C4-2B (cell line): Measurements from ENCODE around the gene ISOC1.

Experiments
- H3K27ac ChIP-seq: fragments of 450-650 bp; 2 replicates; pipeline ENCODE4 v1.5.1; 2017
- ZFX ChIP-seq: fragments of 450-650 bp; IDR thresholded peaks from 2 replicates; pipeline ENCODE4 v1.6.1; 2017
- TF ChIP-seq, protein P1 (sequence below): fragments of 450-650 bp; conservative IDR thresholded peaks from 2 replicates; pipeline ENCODE4 v1.5.1; 2017; ENCODE audit warnings: mild to moderate bottlenecking

ISOC1 gene

DNA sequence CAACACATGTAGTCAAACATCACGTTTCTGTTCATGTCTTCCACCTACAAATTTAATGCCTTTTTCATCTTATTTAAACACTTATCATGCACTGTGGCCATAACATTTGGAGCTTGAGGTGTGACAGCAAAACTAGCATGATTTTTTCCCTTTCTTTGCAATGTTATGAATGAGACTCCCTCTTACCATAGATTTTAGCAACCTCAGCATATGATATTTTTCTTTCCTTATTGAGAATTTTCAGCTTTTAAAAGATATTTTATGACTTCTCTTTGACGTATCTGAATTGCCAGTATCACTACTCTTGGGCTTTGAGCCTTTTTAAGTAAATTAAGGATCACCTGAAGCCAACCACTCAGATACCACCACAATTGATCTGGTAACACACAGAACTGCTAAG is 32.7 kb upstream of the ISOC1 start:
- H3K27ac ChIP-seq, result no peak overlapping the region
- TF ChIP-seq, protein P1, sequence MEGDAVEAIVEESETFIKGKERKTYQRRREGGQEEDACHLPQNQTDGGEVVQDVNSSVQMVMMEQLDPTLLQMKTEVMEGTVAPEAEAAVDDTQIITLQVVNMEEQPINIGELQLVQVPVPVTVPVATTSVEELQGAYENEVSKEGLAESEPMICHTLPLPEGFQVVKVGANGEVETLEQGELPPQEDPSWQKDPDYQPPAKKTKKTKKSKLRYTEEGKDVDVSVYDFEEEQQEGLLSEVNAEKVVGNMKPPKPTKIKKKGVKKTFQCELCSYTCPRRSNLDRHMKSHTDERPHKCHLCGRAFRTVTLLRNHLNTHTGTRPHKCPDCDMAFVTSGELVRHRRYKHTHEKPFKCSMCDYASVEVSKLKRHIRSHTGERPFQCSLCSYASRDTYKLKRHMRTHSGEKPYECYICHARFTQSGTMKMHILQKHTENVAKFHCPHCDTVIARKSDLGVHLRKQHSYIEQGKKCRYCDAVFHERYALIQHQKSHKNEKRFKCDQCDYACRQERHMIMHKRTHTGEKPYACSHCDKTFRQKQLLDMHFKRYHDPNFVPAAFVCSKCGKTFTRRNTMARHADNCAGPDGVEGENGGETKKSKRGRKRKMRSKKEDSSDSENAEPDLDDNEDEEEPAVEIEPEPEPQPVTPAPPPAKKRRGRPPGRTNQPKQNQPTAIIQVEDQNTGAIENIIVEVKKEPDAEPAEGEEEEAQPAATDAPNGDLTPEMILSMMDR, result no peak
- TF ChIP-seq ZFX, result no peak

GRCh38 chr5:129063483-129064113 is 31.0 kb upstream of the ISOC1 start:
- no peak for TF ChIP-seq ZFX
- TF ChIP-seq, protein P1, result no peak
- no peak overlapping the region for H3K27ac ChIP-seq

DNA sequence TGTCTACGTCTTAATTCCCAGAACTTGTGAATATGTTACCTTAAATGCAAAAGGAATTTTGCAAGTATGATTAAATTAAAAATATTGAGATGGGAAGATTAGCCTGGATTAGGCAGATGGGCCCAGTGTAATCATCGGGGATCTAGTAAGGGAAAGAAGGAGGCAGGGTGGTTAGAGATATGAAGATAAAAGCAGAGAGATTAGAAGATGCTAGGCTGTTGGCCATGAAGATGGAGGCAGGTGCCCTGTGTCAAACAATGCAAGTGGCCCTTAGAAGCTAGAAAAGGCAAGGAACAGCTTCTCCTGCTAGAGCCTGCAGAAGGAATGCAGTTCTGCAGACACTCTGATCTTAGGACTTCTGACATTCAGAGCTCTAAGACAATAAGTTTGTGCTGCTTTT is 28.8 kb upstream of the ISOC1 start:
- TF ChIP-seq ZFX, result no peak
- TF ChIP-seq, protein P1, result no peak
- H3K27ac ChIP-seq, result no peak overlapping the region

- TF ChIP-seq, protein P1, result no peak
- TF ChIP-seq ZFX, result no peak
- no peak overlapping the region for H3K27ac ChIP-seq
Measured at GRCh38 chr5:129067745-129068144, 26.8 kb upstream of the ISOC1 start.

GRCh38 chr5:129069292-129069691 is 25.3 kb upstream of the ISOC1 start:
- TF ChIP-seq, protein P1, result no peak
- TF ChIP-seq ZFX, result no peak
- H3K27ac ChIP-seq, result no peak overlapping the region

GRCh38 chr5:129073111-129073510 is 21.4 kb upstream of the ISOC1 start:
- no peak overlapping the region for H3K27ac ChIP-seq
- TF ChIP-seq, protein P1, result no peak
- TF ChIP-seq ZFX, result no peak

GRCh38 chr5:129074903-129075302 is 19.6 kb upstream of the ISOC1 start:
- H3K27ac ChIP-seq, result no peak overlapping the region
- TF ChIP-seq, protein P1, result no peak
- TF ChIP-seq ZFX, result no peak
